ENCODE data around the gene STXBP6.

GRCh38 chr14:24809135-24809534, 240.8 kb downstream of the STXBP6 start:
- TF ChIP-seq, protein P1, sequence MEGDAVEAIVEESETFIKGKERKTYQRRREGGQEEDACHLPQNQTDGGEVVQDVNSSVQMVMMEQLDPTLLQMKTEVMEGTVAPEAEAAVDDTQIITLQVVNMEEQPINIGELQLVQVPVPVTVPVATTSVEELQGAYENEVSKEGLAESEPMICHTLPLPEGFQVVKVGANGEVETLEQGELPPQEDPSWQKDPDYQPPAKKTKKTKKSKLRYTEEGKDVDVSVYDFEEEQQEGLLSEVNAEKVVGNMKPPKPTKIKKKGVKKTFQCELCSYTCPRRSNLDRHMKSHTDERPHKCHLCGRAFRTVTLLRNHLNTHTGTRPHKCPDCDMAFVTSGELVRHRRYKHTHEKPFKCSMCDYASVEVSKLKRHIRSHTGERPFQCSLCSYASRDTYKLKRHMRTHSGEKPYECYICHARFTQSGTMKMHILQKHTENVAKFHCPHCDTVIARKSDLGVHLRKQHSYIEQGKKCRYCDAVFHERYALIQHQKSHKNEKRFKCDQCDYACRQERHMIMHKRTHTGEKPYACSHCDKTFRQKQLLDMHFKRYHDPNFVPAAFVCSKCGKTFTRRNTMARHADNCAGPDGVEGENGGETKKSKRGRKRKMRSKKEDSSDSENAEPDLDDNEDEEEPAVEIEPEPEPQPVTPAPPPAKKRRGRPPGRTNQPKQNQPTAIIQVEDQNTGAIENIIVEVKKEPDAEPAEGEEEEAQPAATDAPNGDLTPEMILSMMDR (IDR thresholded peaks at IDR 0.05): no peak
- TF ChIP-seq POLR2A (IDR thresholded peaks at IDR 0.05) (no peak), EP300 (IDR thresholded peaks at IDR 0.05) (no peak)
